Choroid plexus epithelial cell (primary cell): ENCODE data around the gene RCBTB2.

Experiments
- DNase-seq: peaks from one replicate; pipeline ENCODE4 v3.0.0-alpha.2; 2010; ENCODE audit warnings: low read depth
- H3K4me3 ChIP-seq: 2 replicates; pipeline ENCODE4 v1.5.1; 2011; ENCODE audit warnings: low read depth, mild to moderate bottlenecking, control low read depth, low read length, moderate library complexity
- TF ChIP-seq, protein P1 (sequence below): conservative IDR thresholded peaks from 2 replicates; pipeline ENCODE4 v1.5.1; 2011; ENCODE audit warnings: low read depth, mild to moderate bottlenecking, control low read depth, inconsistent platforms, low read length, moderate library complexity

The RCBTB2 gene

DNA sequence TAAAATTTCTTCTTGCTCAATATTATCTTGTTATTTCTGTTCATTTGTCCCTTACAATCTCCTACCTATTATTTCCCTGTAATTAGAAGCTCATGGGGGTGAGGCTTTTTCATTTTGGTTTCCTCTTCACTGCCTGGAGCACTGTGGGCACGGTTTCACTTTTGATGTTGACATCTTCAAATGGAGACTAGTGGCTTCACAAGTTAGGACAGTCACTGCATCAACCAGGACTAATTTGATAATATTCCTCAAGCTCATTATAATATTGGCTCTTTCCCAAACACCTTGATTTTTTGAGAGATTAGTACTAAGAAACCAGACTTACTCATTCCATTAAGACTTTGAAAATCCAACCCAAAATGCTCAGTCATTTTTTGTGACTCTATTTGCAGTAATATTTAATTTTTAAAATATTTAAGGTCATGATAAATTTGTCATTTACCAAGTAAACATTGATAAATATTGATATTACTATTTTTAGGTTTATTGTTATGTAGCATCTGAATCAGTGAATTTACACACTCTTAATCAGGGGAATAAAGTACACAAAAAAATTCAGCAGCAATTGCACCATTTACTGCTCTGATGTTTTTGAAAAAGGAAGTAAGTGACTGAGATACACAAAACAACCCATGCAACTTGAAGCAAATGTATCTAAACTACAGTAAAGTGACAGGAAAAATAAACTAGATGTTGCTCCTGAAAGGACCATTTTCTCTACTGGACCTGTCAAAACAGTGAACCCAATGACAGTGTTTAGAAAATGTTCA lies 28.8 kb upstream of the RCBTB2 start:
- TF ChIP-seq, protein P1, sequence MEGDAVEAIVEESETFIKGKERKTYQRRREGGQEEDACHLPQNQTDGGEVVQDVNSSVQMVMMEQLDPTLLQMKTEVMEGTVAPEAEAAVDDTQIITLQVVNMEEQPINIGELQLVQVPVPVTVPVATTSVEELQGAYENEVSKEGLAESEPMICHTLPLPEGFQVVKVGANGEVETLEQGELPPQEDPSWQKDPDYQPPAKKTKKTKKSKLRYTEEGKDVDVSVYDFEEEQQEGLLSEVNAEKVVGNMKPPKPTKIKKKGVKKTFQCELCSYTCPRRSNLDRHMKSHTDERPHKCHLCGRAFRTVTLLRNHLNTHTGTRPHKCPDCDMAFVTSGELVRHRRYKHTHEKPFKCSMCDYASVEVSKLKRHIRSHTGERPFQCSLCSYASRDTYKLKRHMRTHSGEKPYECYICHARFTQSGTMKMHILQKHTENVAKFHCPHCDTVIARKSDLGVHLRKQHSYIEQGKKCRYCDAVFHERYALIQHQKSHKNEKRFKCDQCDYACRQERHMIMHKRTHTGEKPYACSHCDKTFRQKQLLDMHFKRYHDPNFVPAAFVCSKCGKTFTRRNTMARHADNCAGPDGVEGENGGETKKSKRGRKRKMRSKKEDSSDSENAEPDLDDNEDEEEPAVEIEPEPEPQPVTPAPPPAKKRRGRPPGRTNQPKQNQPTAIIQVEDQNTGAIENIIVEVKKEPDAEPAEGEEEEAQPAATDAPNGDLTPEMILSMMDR = no peak
- no peak overlapping the region for H3K4me3 ChIP-seq
- DNase-seq = no peak

DNA sequence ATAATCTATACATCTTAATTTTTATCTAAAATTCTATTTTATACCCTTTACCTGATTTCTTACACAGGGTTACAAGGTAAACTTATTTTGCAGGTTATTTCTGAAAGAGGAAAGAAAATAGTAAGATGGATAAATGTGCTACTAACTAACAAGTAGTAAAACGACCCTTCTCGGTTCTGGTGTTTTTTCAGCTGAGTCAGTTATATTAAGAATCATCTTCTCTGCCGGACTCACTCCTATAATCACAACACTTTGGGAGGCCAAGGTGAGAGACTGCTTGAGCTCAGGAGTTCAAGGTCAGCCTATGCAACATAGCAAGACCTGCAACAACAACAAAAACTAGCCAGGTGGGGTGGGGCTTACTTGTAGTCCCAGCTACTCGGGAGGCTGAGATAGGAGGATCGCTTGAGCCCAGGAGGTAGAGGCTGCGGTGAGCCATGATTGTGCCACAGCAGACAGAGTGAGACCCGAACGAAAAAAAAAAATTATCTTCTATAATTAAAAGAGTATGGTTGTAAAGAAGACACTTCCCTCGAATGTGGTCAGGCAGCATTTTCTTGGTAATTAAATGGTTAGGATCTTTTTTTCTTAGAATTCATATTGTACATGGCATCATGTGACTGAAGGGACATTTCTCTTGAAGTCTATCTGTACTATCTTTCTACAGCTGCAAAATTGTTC lies 27.9 kb upstream of the RCBTB2 start:
- DNase-seq = no peak
- TF ChIP-seq, protein P1 = no peak
- H3K4me3 ChIP-seq = no peak overlapping the region

DNA sequence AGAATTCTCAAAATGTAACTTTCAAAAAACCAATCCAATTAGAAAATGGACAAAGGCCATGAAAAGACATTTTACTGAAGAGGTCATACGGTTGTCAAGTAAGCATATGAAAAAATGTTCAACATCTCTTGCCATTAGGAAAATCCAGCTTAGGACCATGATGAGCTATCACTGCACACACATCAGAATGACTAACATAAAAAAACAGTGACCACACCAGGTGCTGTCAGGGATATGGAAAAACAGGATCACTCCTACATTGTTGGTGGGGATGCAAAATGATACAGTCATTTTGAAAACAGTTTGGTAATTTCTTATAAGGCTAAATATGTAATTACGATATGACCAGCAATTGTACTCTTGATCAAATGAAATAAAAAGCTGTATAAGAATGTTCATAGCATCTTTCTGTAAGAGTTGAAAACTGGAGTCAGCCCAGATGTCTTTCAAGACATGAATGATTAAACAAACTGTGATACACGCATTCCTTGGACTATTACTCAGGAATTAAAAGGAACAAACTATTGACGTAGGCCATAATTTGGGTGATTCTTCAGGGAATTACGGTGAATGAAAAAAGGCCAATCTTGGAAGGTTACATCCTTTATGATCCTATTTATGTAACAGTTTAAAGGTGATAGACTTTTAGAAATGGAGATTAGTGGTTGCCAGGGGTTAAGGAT lies 26.9 kb upstream of the RCBTB2 start:
- peak; percentile 40 for DNase-seq
- TF ChIP-seq, protein P1 = no peak

DNA sequence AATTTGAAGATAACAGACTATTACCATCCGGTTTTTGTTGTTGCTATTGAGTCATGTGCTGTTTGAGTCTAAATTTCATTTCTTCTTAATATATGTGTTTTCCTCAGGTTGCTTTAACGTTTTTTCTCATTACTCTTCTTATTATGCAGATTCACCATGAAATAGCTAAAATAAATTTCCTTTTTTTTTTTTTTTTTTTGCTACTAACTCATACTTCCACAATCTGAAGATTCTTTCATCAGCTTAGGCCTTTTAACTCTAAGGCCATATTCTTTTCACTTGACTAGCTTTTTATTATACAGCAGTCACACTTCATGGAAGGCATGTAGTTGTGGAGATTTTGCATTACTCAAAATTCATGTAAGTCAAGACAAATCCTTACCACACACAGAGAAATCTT lies 23.9 kb upstream of the RCBTB2 start:
- no peak for DNase-seq
- TF ChIP-seq, protein P1 = no peak

More for the DNA sequence above, 26.9 kb upstream of the RCBTB2 start:
- H3K4me3 ChIP-seq = no peak overlapping the region

DNA sequence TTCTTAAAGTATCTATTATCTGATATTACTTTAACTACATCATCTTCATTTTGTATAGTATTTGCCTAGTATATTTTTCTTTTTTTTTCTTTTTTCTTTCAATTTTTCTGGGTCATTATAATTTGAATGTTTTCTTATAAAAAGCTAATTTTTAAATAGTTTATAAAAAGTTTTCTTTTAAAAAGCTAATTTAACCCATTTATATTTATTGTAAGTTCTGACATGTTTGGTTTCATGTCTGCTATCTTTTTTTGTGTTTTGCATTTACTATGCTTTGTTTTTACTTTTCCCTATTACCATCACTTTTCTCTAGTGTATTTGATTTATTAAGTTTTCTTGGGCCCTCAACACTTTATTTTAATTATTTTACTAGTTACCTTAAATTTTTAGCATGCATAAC lies 22.6 kb upstream of the RCBTB2 start:
- H3K4me3 ChIP-seq = no peak overlapping the region
- TF ChIP-seq, protein P1 = no peak
- no peak for DNase-seq

More for the DNA sequence above, 23.9 kb upstream of the RCBTB2 start:
- H3K4me3 ChIP-seq = no peak overlapping the region

DNA sequence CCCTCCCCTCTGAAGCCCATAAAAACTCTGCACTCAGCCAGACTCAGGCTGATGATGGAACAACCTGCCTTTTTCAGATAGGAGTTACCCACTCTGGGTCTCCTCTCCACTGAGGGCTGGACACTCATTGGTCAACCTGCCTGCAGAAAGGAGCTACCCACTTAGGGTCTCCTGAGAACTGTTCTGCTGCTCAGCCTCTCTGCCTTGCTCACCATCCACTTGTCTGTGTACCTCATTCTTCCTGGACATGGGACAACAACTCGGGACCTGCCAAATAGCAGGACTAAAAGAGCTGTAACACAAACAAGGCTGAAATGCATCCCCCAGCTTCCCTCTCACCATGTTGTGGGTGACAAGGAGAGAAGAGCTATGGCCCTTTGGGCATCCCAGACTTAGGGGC lies 18.4 kb upstream of the RCBTB2 start:
- DNase-seq = no peak

More for the DNA sequence above, 18.4 kb upstream of the RCBTB2 start:
- H3K4me3 ChIP-seq = no peak overlapping the region
- TF ChIP-seq, protein P1 = no peak
